Measurements from ENCODE around the gene IPCEF1. TPM values are rescaled to one million over a fixed set of nuclear protein-coding genes. Genes with fewer than 3 reads are reported as not detected.
A peak's percentile ranks its signal among the peaks of the same experiment; 100 is the strongest.

IPCEF1 gene
- total RNA-seq, 1 experiment from 2014 or later, result 1.9 TPM

DNA sequence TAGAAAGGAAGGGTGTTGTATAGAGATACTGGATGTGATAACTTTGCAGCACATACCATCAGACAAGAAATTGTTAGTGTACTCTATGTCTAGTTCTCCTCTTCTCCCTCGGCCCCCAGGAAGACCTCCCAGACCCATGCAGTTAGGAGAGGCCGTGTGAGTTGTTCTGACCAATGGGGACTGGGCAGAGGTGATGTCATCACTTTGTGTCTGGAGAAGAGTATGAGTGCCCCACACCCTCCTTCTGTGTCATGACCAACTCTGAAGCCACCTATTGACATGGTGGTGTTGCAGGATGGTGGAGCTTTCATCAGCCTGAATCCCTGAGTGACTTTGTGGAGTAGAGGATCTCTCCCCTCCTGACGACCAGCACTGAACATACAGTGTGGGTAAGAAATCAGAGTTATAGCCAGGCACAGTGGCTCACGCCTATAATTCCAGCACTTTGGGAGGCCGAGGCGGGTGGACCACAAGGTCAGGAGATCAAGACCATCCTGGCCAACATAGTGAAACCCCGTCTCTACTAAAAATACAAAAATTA lies 72.2 kb downstream of the IPCEF1 start:
- no peak for DNase-seq
- ChIA-PET POLR2A (no interaction called here), CTCF (no interaction called here)
- no peak overlapping the region for H3K27ac Mint-ChIP-seq (ENCODE audit: unreplicated experiment)
- H3K4me1 Mint-ChIP-seq (ENCODE audit: low read depth, unreplicated experiment), result no peaks in the 10 kb centered on the region
- H3K4me3 ChIP-seq (ENCODE audit: low read depth, low read length), result no peak overlapping the region
- TF ChIP-seq CTCF (IDR thresholded peaks at IDR 0.05; ENCODE audit: insufficient read depth in 1 of 2, low read depth in 1 of 2, low read length in 1 of 2, severe bottlenecking in 1 of 2, unreplicated experiment in 1 of 2), result no peak
- no peaks in the 10 kb centered on the region for H3K27me3 Mint-ChIP-seq (ENCODE audit: insufficient read depth, unreplicated experiment)
- H3K36me3 ChIP-seq (ENCODE audit: control insufficient read depth, insufficient read depth, low read length), result no peaks in the 10 kb centered on the region
- H3K36me3 Mint-ChIP-seq (ENCODE audit: insufficient read depth, unreplicated experiment), result no peaks in the 10 kb centered on the region
- intact Hi-C loops (cut with micrococcal nuclease; ENCODE audit: unreplicated experiment), result no loop called here
- BruUV-seq (replicated peaks), result no TSS peak
- no peak overlapping the region for H3K4me3 Mint-ChIP-seq (ENCODE audit: unreplicated experiment)
- H3K9me3 ChIP-seq, result no peaks in the 10 kb centered on the region
- no peaks in the 10 kb centered on the region for H3K27me3 ChIP-seq (replicated peaks; ENCODE audit: control insufficient read depth, insufficient read depth, low read length)
- H3K9me3 Mint-ChIP-seq (ENCODE audit: unreplicated experiment), result no peaks in the 10 kb centered on the region
- no peaks in the 10 kb centered on the region for H3K4me1 ChIP-seq

DNA sequence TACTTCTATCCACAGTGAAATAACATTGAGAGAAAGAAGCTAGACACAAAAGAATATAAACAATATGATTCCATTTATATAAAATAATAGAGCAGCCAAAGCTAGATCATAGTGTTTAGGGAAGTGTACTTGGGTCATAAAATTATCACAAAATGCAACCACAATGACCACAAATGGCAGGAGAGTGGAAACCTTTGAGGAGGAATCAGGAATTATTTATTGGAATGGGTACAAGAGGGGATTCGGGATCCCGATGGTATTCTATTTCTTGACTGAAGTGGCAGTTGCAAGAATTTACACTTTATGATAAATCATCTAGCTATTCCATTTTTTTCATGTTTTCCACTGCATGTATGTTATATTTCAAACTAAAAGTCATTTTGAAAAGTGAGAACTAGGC lies 76.1 kb downstream of the IPCEF1 start:
- Histone ChIP-seq H3K4me1 (no peaks in the 10 kb centered on the region), H3K4me3 (ENCODE audit: low read depth, low read length) (no peak overlapping the region), H3K9me3 (no peaks in the 10 kb centered on the region), H3K27me3 (replicated peaks; ENCODE audit: control insufficient read depth, insufficient read depth, low read length) (no peaks in the 10 kb centered on the region), H3K36me3 (ENCODE audit: control insufficient read depth, insufficient read depth, low read length) (no peaks in the 10 kb centered on the region)
- Mint-ChIP-seq H3K4me3 (ENCODE audit: unreplicated experiment) (no peak overlapping the region), H3K9me3 (ENCODE audit: unreplicated experiment) (no peaks in the 10 kb centered on the region), H3K27ac (ENCODE audit: unreplicated experiment) (no peak overlapping the region), H3K27me3 (ENCODE audit: insufficient read depth, unreplicated experiment) (no peaks in the 10 kb centered on the region), H3K4me1 (ENCODE audit: low read depth, unreplicated experiment) (no peaks in the 10 kb centered on the region), H3K36me3 (ENCODE audit: insufficient read depth, unreplicated experiment) (no peaks in the 10 kb centered on the region)
- no peak for TF ChIP-seq CTCF (IDR thresholded peaks at IDR 0.05; ENCODE audit: insufficient read depth in 1 of 2, low read depth in 1 of 2, low read length in 1 of 2, severe bottlenecking in 1 of 2, unreplicated experiment in 1 of 2)
- intact Hi-C loops (cut with micrococcal nuclease; ENCODE audit: unreplicated experiment), result no loop called here
- no TSS peak for BruUV-seq (replicated peaks)
- CTCF ChIA-PET, result interaction anchor here (0.6 kb wide), 1 partner anchor 23 kb away, joined by 3 read pairs; no protein-coding TSS in a partner anchor
- DNase-seq, result no peak
- POLR2A ChIA-PET, result no interaction called here

DNA sequence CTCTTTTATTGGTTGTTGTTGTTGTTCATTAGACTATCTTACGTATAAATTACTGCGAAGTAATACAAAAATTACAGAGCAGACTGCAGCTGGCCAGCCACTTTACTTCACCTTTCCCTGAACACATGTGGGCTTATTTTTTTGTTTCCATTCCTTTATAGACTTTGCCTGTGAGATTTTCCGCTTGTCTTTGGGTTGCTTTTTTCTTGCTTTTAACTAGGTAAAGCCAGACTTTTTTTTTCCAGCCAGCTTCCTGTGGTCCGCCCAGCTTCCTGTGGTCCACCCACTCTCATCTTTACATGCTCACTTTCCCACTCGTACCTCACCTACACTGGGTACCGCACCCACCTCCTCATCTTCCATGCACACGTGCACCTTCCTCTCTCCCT lies 79.0 kb downstream of the IPCEF1 start:
- TF ChIP-seq CTCF (IDR thresholded peaks at IDR 0.05; ENCODE audit: insufficient read depth in 1 of 2, low read depth in 1 of 2, low read length in 1 of 2, severe bottlenecking in 1 of 2, unreplicated experiment in 1 of 2), result no peak
- Mint-ChIP-seq H3K27ac (ENCODE audit: unreplicated experiment) (no peak overlapping the region), H3K36me3 (ENCODE audit: insufficient read depth, unreplicated experiment) (no peaks in the 10 kb centered on the region), H3K9me3 (ENCODE audit: unreplicated experiment) (no peaks in the 10 kb centered on the region), H3K4me1 (ENCODE audit: low read depth, unreplicated experiment) (no peaks in the 10 kb centered on the region), H3K27me3 (ENCODE audit: insufficient read depth, unreplicated experiment) (no peaks in the 10 kb centered on the region), H3K4me3 (ENCODE audit: unreplicated experiment) (peak overlapping the region; percentile 40)
- POLR2A ChIA-PET, result no interaction called here
- Histone ChIP-seq H3K27me3 (replicated peaks; ENCODE audit: control insufficient read depth, insufficient read depth, low read length) (no peaks in the 10 kb centered on the region), H3K9me3 (no peaks in the 10 kb centered on the region), H3K4me1 (no peaks in the 10 kb centered on the region), H3K4me3 (ENCODE audit: low read depth, low read length) (0 out of 2 replicates have a peak overlapping the region, but pooled peaks have one; percentile 7), H3K36me3 (ENCODE audit: control insufficient read depth, insufficient read depth, low read length) (no peaks in the 10 kb centered on the region)
- BruUV-seq (replicated peaks), result no TSS peak
- CTCF ChIA-PET, result interaction anchor here (0.6 to 1.5 kb wide), 4 partner anchors 12 to 124 kb away, joined by 3 to 12 read pairs (median 5); no protein-coding TSS in a partner anchor
- intact Hi-C loops (cut with micrococcal nuclease; ENCODE audit: unreplicated experiment), result loop anchor here (1.0 kb wide), 2 partner anchors 94 to 121 kb away; no protein-coding TSS in a partner anchor
- no peak for DNase-seq
